ENCODE results near the gene DYSF. TPM values are rescaled to one million over a fixed set of nuclear protein-coding genes. Genes with fewer than 3 reads are reported as not detected.

The DYSF gene
- total RNA-seq, 1 donor: 0.18 TPM

DNA sequence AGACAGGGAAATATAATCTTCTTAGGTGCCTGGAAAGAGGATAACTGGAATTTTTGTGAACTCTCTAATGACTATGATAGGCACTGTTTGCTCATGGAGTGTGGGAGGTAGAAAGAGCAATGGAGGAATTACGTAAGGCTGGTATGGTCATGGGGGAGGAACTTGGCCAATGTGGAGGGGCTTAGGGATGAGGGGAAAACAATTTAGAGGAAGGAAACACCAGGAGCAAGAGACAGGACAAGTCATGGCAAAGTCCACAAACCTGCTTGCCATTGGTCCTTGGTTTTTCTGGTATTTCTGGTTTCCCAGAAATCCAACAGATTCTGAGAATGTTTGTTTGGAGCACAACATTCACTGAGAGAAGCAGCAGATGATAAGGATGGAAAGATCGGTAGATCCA lies 274.2 kb downstream of the DYSF start:
- H3K4me3 ChIP-seq (ENCODE audit: low read depth, low read length): no peak overlapping the region
- TF ChIP-seq, protein P1, sequence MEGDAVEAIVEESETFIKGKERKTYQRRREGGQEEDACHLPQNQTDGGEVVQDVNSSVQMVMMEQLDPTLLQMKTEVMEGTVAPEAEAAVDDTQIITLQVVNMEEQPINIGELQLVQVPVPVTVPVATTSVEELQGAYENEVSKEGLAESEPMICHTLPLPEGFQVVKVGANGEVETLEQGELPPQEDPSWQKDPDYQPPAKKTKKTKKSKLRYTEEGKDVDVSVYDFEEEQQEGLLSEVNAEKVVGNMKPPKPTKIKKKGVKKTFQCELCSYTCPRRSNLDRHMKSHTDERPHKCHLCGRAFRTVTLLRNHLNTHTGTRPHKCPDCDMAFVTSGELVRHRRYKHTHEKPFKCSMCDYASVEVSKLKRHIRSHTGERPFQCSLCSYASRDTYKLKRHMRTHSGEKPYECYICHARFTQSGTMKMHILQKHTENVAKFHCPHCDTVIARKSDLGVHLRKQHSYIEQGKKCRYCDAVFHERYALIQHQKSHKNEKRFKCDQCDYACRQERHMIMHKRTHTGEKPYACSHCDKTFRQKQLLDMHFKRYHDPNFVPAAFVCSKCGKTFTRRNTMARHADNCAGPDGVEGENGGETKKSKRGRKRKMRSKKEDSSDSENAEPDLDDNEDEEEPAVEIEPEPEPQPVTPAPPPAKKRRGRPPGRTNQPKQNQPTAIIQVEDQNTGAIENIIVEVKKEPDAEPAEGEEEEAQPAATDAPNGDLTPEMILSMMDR (IDR thresholded peaks at IDR 0.05; ENCODE audit: insufficient read depth, low read length): no peak
- no peak for DNase-seq (ENCODE audit: low read depth)

DNA sequence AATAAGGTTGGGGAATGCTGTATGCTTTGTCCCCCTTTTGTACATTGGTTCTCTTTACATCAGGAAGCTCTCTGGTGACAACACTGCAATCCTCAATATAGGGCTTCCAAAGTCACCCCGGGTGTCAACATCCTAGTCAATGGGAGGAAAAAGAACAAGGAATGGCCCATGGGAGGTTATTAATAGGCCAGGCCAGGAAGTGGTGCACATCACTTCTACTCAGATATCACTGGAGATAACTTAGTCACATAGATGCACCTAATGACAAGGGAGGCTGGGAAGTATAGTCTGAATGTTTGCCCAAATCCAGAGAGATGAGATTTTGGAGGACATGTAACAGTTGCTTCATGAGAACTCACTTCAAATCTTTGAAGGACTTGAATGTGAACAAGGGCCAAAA lies 274.7 kb downstream of the DYSF start:
- DNase-seq (ENCODE audit: low read depth): no peak

DNA sequence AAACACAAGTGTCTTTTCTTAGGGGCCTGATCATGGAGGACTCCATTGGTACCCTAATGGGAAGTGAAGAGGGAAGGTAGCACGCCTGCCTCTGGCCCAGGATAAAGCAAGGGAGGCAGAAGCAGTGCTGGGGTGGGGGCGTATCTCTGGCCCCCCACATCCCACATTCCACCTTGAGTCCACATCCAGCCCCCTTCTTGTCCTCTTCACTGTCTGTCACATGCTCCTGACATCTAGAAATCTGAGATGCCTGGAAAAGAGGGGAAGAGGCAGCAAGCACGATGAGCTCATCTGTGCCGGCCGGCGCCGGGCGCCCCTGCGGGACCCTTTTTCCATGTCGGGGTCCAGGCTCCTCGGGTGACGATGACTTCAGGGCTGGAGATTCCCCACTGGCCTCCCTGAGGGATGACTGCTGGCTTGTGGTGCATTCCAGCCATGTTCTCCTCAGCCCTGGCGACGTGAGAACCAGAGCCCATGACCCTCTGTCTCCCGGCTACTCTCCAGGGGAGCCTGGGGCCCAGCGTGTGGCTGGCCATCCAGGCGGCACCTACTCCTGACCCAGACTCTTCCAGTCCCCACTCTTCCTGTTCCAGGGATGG lies 277.5 kb downstream of the DYSF start:
- no peak overlapping the region for H3K4me3 ChIP-seq (ENCODE audit: low read depth, low read length)
- no peak for DNase-seq (ENCODE audit: low read depth)
- TF ChIP-seq, protein P1 (IDR thresholded peaks at IDR 0.05; ENCODE audit: insufficient read depth, low read length): no peak

More for the DNA sequence above, 274.7 kb downstream of the DYSF start:
- TF ChIP-seq, protein P1 (IDR thresholded peaks at IDR 0.05; ENCODE audit: insufficient read depth, low read length): no peak
- H3K4me3 ChIP-seq (ENCODE audit: low read depth, low read length): no peak overlapping the region

DNA sequence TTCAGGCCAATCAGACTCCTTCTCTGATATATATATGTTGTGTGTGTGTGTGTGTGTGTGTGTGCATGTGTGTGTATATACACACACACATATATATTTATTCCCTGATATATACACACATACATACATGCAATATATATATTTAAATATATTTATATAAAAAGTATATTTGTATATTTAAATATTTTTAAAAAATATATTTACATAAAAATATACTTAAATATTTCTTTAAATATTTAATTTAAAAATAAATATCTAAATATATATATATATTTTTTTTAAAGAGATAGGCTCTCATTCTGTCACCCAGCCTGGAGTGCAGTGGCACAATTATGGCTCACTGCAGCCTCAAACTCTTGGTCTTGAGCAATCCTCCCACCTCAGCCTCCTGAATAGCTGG lies 281.3 kb downstream of the DYSF start:
- DNase-seq (ENCODE audit: low read depth): no peak
- TF ChIP-seq, protein P1 (IDR thresholded peaks at IDR 0.05; ENCODE audit: insufficient read depth, low read length): no peak

DNA sequence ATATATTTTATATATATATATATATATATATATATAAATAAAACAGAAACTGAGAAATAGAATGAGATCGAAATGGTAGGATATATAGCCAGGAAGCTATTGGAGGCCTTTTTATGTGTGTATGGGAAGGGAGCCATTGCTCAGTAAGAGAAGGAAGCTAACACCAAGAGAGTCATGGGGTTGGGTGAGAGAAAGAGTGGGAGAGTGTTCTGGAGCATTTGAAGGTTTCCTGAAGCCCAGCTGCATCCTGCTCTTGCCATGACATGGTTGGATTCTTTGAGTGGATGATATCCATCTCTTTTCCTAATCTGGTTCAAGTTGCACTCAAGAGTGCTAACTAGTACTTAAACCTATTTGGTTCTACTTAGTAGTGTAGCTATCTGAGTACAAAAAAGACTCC lies 282.3 kb downstream of the DYSF start:
- H3K4me3 ChIP-seq (ENCODE audit: low read depth, low read length): no peak overlapping the region
- DNase-seq (ENCODE audit: low read depth): no peak
- TF ChIP-seq, protein P1 (IDR thresholded peaks at IDR 0.05; ENCODE audit: insufficient read depth, low read length): no peak

More for the DNA sequence above, 281.3 kb downstream of the DYSF start:
- H3K4me3 ChIP-seq (ENCODE audit: low read depth, low read length): no peak overlapping the region

Other genes starting within 250 kb of the DYSF start
- 0.27 and 1.6 TPM in 2 replicates for gene PAIP2B, start 226.5 kb upstream of the DYSF start, total RNA-seq (ENCODE audit: low replicate concordance)
- 123 and 280 TPM in 2 replicates for gene ZNF638, start 121.8 kb upstream of the DYSF start, total RNA-seq (ENCODE audit: low replicate concordance)

All from fibroblast of the aortic adventitia (primary cell).